ENCODE data around the gene HOXA11. TPM values are rescaled to one million over a fixed set of nuclear protein-coding genes. Genes with fewer than 3 reads are reported as not detected.

Gene HOXA11
- total RNA-seq, 1 donor from 2014 or later: not detected

GRCh38 chr7:27192546-27193334 is 7.7 kb upstream of the HOXA11 start:
- no peak for DNase-seq (ENCODE audit: low spot score)

GRCh38 chr7:27191833-27192545 is 7.0 kb upstream of the HOXA11 start:
- DNase-seq (ENCODE audit: low spot score): no peak

DNA sequence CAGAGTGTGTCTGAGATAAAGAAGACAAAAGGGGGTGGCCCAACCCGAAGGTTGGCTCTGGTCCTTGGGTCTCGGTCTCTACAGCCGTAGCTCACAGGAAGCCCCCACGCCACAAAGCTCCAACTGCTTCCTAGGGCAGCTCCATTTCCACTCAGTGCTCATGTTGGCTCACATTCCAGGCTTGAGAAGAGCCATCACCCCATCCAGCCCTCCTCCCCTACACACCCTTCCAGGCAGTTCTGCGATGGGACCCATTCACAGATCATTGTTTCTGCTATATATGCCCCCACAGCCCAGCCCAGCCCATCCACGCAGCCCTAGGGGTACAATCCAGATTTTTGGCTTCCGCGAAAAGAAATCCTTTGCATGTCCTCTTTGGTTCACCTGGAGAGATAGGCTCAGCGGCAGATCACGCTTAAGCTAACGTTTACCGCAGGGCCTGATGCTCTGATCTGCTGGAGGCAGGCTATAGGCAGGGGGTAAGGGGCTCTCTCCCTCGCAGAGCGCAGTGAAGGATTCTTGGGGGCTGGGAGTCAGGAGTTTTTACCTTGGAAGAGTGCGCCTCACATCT is 6.2 kb upstream of the HOXA11 start:
- no peak for DNase-seq (ENCODE audit: low spot score)

DNA sequence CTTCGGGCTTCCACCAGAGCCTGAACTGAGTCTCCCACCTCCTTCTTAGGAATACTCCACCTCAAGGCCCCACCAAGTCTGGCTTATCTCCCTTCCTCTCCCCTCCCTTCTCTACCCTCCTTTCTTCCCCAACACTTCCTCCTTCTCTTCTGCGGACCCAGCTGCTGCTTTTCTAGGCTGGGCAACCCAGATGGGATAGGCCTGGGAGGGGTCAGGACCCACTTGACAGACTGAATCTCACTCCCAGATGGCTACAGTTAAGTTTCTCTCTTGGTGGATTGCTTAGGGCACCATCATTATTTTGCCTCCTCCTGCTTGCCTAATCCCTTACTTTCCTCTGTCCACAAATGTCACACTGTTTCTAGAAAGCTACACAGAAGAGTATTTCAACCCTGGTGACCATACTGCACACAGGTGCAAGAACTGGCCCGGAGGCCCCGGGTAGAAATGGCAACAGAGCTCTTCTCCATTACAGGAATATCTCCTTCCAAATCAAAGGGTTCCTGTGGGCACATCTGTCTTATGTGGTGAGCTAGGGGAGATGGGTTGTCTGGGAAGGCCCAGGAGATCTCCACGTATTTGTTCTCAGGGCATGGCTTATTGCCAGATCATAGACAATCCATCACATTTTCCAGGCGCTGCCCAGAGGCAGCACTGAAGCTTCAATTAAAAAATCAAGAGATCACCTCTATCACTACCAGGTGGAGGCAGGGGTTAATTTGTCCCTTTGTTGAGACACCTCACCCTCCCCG is 5.1 kb upstream of the HOXA11 start:
- DNase-seq (ENCODE audit: low spot score): no peak

DNA sequence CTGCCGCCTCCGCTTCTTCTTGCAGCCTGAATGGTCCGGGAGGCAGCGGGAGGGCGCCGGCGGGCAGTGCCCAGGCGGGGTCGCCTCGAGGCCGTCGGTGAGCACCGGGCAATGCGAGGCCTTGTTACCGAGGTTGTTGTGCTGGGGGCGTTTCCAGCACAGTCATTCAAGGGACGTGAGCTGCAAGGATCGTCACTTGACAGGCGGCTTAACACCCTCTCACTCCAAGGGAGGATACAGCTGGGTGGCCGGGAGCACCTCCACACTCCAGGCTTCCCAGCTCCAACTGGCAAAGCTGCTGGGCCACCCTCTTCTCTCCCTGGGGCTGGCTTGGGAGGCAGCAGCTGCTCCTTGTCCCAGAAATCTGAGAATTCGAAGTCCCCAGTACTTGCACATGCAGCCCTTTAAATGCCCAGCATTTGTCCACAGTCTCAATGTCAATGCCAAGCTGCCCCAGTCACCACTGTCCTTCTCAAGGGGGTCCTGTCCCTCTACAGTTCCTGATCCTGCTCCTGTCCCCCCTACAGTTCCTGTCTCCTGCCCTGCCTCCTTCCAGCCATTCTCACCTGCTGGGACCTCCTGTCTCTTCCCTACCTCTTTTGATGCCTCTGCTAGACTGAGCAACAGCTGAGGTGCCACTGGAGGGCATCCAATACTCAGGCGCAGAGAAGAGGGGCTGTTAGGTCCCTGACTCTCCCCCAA is 4.4 kb upstream of the HOXA11 start:
- no peak for DNase-seq (ENCODE audit: low spot score)

- no peak for DNase-seq (ENCODE audit: low spot score)
These were observed 3.6 kb upstream of the HOXA11 start for GRCh38 chr7:27188386-27189294.

- no peak for DNase-seq (ENCODE audit: low spot score)
These were observed 2.7 kb upstream of the HOXA11 start for GRCh38 chr7:27187475-27188385.

DNA sequence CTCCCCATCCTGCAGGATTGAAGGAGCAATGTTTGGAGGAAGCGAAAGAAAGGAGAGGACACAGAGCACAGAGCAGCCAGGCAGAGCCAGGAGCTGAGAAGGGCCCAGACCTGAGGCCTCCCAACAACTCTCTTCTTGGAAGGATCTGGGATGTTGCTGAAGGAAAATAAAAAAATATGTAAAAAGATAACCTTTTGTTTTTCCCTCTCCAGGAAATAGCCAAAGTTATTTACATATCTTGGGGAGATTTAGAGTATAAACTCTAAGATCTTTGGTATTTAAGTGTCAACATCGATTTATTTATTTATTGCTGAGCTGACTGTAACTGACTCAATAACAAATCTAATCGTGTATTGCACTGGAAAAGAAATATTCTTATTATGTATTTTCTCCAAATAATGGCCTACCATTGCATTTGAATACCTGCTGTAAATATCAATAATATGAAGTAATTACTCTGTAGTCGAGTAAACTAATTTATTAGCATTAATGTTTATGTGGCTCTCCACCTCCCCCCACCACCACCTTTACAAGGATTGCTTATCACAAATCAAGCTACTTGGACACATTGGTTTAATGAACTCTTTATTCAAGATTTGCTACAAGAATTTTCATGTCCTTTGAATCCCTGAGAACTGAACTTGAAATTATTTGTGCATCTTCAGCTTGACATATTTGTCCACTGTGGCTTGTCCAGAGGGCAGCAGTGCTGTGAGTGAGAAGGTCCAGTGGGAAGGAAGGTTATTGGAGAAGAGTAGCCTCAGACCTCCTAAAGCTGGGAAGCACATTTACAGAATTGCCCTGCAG is 1.8 kb upstream of the HOXA11 start:
- no peak for DNase-seq (ENCODE audit: low spot score)

DNA sequence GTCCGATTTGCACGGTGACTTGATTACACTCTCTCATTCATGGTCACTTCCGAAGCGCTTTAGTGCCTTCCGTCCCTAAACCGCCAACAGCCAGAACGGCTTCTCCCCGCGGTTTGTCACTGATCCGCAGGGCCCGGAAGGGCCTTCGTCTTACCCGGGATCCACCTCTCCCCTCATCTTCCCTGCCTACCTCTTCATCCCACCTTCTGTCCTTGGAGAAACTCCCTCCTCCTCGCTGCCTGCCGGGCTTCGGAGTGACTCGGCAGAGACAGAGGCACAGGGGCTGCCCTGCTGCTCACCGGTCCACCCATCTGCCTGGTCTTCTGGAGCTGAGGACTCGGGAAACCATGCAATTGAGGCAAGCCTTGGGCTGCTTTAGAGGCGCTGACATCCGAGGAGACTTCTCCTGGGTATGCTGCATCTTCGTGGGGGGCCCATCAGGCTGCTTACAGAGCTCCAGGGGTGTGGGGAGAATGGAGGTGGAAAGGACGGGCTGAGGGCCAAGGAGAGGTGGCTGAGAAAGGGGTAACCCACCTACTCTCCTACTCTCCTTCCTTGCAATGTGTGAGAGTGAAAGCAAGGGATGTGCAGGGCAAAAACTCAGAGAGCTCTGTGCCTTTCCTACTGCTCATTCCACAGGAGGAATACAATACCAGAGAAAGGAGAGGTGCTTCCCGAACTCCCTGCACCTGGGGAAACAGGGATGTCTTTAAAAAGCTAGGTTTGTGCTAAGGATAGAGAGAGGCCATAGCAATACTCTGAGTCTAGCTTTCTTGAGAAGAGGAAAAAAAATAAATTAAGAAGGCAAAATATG is 1.0 kb upstream of the HOXA11 start:
- DNase-seq (ENCODE audit: low spot score): no peak

DNA sequence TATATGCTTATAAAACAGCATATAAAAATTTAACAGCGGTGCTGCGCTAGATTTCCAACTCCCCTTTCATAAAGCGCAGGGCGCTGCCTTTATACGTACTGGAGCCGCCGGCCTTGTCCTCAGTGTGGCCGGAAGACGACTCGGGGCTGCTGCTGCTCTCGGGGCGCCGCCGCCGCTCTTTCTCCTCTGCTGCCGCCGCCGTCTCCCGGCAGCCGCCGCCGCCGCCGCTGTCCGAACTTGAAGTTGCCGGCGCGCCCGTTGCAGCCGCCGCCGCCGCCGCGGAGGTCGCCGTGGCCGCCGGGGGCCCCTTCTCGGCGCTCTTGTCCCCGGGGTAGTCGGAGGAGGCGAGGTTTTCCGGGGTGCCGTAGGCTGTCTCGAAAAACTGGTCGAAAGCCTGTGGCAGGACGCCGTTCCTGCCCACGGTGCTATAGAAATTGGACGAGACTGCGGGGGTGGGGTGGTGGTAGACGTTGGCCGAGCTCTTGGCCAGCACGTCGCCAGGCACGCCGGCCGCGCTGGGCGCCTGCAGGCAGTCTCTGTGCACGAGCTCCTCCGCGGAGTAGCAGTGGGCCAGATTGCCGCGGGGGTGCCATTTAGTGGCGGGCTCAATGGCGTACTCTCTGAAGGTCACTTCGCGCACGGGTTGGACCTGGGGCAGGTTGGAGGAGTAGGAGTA is 557 bp downstream of the HOXA11 start:
- no peak for DNase-seq (ENCODE audit: low spot score)

- DNase-seq (ENCODE audit: low spot score): no peak
These were observed 1.2 kb downstream of the HOXA11 start for GRCh38 chr7:27183682-27184336.

- no peak for DNase-seq (ENCODE audit: low spot score)
These were observed 2.0 kb downstream of the HOXA11 start for GRCh38 chr7:27182861-27183681.

DNA sequence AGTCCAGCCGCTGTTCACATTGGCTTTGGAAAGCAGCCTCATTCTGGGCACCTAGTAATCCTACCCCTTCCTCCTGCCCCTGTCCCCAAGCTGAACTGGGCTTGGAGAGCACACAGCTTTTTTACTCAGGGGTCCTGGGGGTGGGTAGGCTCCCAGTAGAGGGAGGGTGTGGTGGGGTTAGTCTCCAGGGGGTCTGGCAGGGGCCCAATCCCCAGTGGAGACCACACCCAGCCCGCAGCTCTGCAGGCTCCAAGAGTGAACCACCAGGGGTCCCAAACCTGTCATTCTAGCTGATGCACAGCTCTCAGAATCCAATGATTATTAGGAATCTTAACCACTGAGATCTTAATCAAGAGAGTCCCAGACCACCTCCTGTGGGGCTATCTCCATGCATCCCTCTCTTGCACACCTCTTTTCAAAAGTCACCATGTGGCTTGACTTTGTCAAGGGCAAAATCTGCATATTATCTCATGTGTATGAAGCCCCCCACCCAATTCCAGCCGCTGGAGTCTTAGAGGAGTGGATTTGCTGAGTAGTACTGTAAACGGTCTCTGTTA is 2.7 kb downstream of the HOXA11 start:
- no peak for DNase-seq (ENCODE audit: low spot score)

DNA sequence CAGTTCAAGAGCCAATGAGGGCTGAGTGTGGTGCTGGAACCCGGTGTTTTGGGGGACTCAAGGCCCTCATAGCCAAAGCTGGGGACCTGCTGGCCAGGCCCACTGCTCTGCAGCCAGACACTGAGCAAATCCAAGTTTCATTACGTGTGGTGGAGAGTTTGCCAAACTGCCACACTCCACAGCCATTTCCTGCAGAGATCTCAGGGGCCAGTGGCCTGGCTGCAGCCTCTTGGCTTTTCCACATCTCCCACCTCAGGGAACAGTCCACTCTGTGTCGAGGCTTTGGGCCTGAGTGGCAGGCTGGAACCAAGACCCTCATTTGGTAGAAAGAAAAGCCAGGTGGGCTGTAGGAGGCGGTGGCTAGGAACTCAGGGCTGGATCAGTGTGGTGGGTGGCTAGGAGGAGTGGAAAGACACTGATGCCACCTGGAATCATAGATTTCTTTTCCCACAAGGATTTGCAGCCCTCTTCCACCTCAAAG is 3.2 kb downstream of the HOXA11 start:
- DNase-seq (ENCODE audit: low spot score): no peak

Measured in mucosa of gallbladder (tissue), 1 donor.